Retinal pigment epithelial cell (primary cell): ENCODE results near the gene BNIP1.
"Not testable (repeated sequence)": the region's sequence is repeated elsewhere in the genome, so short reads cannot be mapped to it uniquely, and the experiment has no call there.

Source experiments
- DNase-seq: peaks from one replicate; pipeline ENCODE4 v3.0.0-alpha.2; 2010; ENCODE audit warnings: low read depth
- H3K4me3 ChIP-seq: 2 replicates; pipeline ENCODE4 v1.5.1; 2011; ENCODE audit warnings: mild to moderate bottlenecking, low read length, control low read depth, moderate library complexity
- TF ChIP-seq, protein P1 (sequence below): conservative IDR thresholded peaks from 2 replicates; pipeline ENCODE4 v1.5.1; 2011; ENCODE audit warnings: low read depth, low read length, control low read depth, inconsistent platforms

The BNIP1 gene

DNA sequence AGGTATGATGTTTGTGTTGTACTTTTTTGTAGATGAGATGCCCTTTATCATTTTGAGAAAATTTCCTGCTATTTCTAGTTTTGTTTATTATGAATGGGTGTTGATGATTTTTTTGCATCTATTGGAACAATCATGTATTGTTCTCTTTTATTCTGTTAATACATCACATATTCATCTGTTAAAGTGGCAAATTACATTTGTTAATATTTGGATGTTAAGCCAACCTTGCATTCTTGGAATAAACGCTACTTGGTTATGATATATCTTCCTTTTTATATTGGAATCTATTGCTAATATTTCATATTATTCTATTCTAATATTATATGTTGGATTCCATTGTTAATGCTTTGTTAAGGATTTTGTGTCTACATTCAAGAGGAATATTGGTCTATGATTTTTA, 24.6 kb upstream of the BNIP1 start:
- DNase-seq = no peak
- no peak overlapping the region for H3K4me3 ChIP-seq
- TF ChIP-seq, protein P1, sequence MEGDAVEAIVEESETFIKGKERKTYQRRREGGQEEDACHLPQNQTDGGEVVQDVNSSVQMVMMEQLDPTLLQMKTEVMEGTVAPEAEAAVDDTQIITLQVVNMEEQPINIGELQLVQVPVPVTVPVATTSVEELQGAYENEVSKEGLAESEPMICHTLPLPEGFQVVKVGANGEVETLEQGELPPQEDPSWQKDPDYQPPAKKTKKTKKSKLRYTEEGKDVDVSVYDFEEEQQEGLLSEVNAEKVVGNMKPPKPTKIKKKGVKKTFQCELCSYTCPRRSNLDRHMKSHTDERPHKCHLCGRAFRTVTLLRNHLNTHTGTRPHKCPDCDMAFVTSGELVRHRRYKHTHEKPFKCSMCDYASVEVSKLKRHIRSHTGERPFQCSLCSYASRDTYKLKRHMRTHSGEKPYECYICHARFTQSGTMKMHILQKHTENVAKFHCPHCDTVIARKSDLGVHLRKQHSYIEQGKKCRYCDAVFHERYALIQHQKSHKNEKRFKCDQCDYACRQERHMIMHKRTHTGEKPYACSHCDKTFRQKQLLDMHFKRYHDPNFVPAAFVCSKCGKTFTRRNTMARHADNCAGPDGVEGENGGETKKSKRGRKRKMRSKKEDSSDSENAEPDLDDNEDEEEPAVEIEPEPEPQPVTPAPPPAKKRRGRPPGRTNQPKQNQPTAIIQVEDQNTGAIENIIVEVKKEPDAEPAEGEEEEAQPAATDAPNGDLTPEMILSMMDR = no peak

DNA sequence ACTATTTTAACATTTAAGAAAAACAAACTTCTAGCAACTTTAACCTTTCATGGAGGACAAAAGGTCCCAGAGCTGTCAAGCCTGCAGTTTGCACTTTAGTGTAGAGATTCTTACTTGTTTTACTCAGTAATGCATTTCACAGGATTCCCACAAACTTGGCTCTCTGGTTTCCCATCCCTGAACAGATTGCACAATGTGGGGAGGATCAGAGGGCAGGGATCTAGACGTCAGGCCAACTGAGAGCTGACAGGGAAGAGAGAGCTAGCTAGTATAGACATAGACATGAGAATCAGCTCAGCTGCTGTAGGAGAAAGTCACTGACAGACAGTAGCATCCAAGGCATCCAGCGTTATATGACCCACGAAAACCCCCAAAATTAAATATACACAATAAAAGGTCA, 20.9 kb upstream of the BNIP1 start:
- H3K4me3 ChIP-seq = no peak overlapping the region
- TF ChIP-seq, protein P1 = no peak
- DNase-seq = no peak

DNA sequence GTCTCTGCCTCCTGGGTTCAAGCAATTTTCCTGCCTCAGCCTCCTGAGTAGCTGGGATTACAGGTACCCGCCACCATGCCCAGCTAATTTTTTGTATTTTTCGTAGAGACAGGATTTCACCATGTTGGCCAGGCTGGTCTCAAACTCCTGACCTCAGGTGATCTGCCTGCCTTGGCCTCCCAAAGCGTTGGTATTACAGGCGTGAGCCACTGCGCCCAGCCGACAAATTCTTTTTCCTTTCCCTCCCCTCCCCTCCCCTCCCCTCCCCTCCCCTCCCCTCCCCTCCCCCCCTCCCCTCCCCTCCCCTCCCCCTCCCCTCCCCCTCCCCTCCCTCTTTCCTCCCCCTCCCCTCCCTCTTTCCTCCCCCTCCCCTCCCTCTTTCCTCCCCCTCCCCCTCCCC, 12.2 kb upstream of the BNIP1 start:
- DNase-seq, H3K4me3 ChIP-seq: not testable (repeated sequence)

DNA sequence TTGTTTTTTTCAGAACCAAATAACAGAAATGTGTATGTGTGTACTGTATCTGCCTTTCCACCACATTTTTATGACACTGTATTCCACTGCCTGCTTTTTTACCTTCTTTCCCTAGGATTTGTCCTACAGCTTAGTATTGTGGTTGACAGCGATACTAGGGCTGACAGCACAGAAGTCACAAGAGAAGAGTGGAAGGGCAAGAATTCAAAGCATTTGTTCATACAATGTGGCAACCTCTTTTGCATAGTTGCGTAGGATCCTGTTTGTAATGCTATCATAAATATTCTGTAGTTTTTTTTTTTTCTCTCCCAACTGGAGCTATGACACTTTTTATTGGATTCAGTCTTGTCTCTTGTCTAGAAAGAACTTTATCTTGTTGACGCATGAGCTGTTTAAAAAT, 5.6 kb upstream of the BNIP1 start:
- H3K4me3 ChIP-seq = no peak overlapping the region
- DNase-seq = no peak
- TF ChIP-seq, protein P1 = no peak

DNA sequence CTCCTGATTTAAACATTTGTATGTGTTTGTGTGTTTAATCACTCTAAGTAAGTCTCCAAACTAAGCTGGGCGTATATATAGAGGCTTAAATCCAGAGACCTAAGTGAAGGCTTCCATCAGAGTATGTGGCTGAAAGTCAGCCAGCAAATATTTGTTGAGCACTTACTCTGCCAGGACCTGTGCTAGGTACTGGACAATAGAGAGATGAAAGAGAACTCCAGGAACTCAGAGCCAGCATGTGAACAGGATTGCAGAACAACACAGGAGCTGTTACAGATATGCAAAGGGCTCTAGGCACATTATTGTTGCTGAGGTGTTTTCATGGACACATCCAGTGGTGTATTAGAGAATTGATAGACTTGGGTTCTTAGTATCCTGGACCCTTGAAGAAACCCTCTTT, 4.7 kb upstream of the BNIP1 start:
- no peak for DNase-seq
- TF ChIP-seq, protein P1 = no peak
- no peak overlapping the region for H3K4me3 ChIP-seq

DNA sequence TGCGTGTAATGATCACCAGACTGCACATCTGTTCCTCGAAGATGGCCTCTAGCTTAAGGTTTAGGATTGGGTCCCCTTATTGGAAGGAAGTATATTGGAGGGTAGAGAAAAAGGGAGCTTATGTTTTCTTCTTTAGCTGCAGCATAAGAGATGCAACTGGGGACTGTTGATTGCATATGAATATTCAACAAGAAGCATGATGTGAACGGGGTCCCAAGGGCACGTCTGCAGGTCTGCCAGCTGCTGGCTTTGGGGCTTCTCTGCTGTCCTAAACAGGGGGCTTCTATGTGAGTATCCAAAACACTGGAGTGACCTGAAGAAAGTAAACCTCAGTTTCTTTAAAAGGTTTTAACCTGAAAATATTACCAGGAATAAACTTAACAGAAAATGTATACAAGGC, 3.6 kb upstream of the BNIP1 start:
- no peak for DNase-seq
- TF ChIP-seq, protein P1 = no peak

DNA sequence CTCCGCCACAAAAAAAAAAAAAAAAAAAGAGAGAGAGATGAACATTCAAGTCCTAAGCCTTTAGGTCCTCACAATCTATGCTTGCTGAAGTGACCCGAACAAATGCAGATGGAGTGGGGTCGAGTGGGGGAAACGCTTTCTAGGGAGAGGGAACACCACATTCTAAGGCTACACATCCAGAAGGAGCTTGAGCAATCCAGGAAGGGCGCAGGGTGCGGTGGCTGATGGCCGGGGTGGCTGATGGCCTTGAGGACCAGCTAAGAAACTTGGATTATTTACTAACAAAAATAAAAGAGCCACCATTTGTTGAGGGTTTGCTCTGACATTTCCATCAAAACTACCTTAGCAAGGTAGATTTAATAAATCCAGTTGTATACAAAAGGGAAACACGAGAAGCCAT, 764 bp upstream of the BNIP1 start:
- TF ChIP-seq, protein P1 = no peak
- DNase-seq = no peak

More for the DNA sequence above, 3.6 kb upstream of the BNIP1 start:
- no peak overlapping the region for H3K4me3 ChIP-seq

DNA sequence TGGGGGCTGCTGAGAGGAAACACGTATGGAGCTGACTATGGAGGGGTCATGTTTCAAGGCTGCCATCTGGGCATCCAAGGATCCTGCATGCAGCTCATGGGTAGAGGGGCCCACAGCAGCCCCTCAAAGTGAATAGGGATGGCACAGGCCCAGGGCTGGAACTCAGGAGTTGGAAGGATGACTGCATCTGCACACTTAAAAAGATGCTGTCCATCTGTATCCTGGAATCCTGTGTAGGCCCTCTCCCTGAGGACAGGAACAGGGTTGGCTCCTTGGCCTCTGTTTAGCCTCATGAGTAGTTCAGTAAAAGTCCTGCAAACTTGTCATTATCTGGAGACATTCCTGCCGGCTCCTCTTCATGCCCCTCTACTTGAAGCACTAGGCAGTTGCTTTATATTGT, 4.0 kb downstream of the BNIP1 start:
- no peak overlapping the region for H3K4me3 ChIP-seq
- no peak for DNase-seq
- TF ChIP-seq, protein P1 = no peak

More for the DNA sequence above, 764 bp upstream of the BNIP1 start:
- H3K4me3 ChIP-seq = no peak overlapping the region
